Fibroblast of lung (primary cell): ENCODE data around the gene VWA2.

Source experiments
- EZH2 ChIP-seq: IDR thresholded peaks from 2 replicates; pipeline ENCODE4 v1.5.1; 2012; ENCODE audit warnings: low read length, control low read depth, mild to moderate bottlenecking; ENCODE audit errors: missing control alignments
- TF ChIP-seq, protein P1 (sequence below), 2 donors: IDR thresholded peaks in 1 of 2; conservative IDR thresholded peaks in 1 of 2; 1 replicate in 1 of 2; 2 replicates in 1 of 2; pipeline ENCODE4 v1.5.1; 2011 to 2012; ENCODE audit warnings: low read length in 2 of 2, control low read depth in 1 of 2, inconsistent platforms in 1 of 2, low read depth in 1 of 2, mild to moderate bottlenecking in 1 of 2

- TF ChIP-seq, protein P1, sequence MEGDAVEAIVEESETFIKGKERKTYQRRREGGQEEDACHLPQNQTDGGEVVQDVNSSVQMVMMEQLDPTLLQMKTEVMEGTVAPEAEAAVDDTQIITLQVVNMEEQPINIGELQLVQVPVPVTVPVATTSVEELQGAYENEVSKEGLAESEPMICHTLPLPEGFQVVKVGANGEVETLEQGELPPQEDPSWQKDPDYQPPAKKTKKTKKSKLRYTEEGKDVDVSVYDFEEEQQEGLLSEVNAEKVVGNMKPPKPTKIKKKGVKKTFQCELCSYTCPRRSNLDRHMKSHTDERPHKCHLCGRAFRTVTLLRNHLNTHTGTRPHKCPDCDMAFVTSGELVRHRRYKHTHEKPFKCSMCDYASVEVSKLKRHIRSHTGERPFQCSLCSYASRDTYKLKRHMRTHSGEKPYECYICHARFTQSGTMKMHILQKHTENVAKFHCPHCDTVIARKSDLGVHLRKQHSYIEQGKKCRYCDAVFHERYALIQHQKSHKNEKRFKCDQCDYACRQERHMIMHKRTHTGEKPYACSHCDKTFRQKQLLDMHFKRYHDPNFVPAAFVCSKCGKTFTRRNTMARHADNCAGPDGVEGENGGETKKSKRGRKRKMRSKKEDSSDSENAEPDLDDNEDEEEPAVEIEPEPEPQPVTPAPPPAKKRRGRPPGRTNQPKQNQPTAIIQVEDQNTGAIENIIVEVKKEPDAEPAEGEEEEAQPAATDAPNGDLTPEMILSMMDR (conservative IDR thresholded peaks at IDR 0.05 in 1 of 2, IDR thresholded peaks at IDR 0.05 in 1 of 2; ENCODE audit: low read depth in 1 of 2, low read length in 2 of 2): no peak
- TF ChIP-seq EZH2: no peak
These were observed 90.7 kb downstream of the VWA2 start for GRCh38 chr10:114329634-114330365.
